ENCODE measurements around the gene TUBG2. TPM values are rescaled to one million over a fixed set of nuclear protein-coding genes. Genes with fewer than 3 reads are reported as not detected.

The TUBG2 gene
- total RNA-seq, 1 experiment from 2014 or later: 19.9 TPM

GRCh38 chr17:42676424-42677011, 17.4 kb downstream of the TUBG2 start, which contains the start of gene PLEKHH3:
Gene PLEKHH3, minus strand, starts transcription at chr17:42676994. Its CDS starts 431 bp downstream, at chr17:42676563.
- DNase-seq (ENCODE audit: low read depth): no peak

GRCh38 chr17:42677012-42677857, 18.2 kb downstream of the TUBG2 start:
- peak; percentile 98 for DNase-seq (ENCODE audit: low read depth)

DNA sequence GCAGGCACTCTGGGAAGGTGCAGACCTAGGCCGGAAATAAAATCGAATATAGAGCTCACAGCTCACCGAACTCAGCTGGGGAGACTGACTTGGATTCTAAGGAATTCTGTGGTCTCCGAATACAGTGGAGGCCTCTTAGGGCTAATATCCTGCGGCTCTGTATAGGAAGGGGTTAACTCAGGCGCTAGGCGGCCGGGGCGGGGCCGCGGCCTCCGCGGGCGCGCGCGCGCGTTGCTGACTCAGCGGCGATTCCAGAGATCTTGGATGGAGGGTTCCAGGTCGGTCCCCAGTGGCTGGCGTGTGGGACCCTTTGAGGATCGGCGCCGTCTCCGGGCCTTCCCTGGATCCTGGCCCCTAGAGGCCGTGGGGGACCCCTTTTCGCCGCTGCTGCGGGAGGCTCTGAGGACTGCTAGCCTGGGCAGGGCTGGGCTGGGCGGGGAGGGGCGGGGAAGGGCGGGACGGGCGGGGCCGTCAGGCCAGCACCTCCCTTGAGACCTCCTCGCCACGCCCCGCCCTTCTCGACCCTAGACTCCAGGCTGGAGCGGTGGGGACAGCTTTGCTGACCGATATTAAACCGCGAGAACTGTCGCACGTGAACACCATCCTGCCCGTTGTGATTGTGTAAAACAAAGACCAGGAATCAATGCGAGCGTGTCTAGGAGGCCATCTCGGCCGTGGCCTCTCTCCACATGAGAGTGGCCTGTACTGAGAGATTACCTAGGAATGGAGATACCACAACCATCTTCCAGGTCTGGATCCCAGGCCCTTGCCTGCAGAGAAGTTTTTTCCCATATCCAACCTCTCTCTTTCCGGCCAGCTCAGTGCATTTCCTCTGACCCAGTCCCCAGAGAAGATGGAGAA, 19.1 kb downstream of the TUBG2 start:
- peak; percentile 92 for DNase-seq (ENCODE audit: low read depth)

GRCh38 chr17:42678951-42679491, 19.9 kb downstream of the TUBG2 start:
- peak; percentile 53 for DNase-seq (ENCODE audit: low read depth)

GRCh38 chr17:42679492-42680330, 20.6 kb downstream of the TUBG2 start:
- DNase-seq (ENCODE audit: low read depth): peak; percentile 79

- no peak for DNase-seq (ENCODE audit: low read depth)
Observed at GRCh38 chr17:42680331-42680808, 21.3 kb downstream of the TUBG2 start.

GRCh38 chr17:42681976-42682721, 23.1 kb downstream of the TUBG2 start, which contains the start of gene CNTNAP1:
Gene CNTNAP1, plus strand, starts transcription at chr17:42682531. Its CDS starts 299 bp downstream, at chr17:42682830.
- peak; percentile 74 for DNase-seq (ENCODE audit: low read depth)

GRCh38 chr17:42682722-42683403, 23.8 kb downstream of the TUBG2 start:
- DNase-seq (ENCODE audit: low read depth): peak; percentile 65

GRCh38 chr17:42683407-42684034, 24.4 kb downstream of the TUBG2 start:
- no peak for DNase-seq (ENCODE audit: low read depth)

DNA sequence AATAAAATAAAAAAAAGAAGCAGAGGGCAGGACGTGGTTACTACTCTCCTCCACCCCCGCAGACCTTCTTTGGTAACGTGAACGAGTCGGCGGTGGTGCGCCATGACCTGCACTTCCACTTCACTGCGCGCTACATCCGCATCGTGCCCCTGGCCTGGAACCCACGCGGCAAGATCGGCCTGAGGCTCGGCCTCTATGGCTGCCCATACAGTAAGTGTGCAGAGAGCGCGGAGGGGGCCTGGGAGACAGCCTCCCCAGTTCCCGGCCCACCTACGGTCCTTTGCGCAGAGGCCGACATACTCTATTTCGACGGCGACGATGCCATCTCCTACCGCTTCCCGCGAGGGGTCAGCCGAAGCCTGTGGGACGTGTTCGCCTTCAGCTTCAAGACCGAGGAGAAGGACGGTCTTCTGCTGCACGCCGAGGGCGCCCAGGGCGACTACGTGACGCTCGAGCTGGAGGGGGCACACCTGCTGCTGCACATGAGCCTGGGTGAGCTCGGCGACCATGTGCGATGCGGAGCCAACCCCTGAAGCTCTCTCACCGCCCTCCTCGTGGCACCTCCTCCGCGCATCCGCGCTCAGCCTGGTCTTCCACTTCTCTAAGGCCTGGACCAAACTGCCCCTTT, 26.0 kb downstream of the TUBG2 start:
- no peak for DNase-seq (ENCODE audit: low read depth)

DNA sequence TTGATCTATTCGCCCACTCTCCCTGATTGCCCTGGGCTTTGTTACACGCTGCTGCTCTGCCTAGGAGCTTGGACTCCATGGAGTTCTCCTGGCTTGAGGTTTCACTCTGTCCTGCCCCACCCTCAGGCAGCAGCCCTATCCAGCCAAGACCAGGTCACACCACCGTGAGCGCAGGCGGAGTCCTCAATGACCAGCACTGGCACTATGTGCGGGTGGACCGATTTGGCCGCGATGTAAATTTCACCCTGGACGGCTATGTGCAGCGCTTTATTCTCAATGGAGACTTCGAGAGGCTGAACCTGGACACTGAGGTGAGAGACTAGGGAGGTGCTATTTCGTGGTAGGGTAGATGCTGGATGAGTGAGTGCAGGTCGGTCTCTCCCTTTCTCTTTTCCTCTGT, 26.7 kb downstream of the TUBG2 start:
- no peak for DNase-seq (ENCODE audit: low read depth)

DNA sequence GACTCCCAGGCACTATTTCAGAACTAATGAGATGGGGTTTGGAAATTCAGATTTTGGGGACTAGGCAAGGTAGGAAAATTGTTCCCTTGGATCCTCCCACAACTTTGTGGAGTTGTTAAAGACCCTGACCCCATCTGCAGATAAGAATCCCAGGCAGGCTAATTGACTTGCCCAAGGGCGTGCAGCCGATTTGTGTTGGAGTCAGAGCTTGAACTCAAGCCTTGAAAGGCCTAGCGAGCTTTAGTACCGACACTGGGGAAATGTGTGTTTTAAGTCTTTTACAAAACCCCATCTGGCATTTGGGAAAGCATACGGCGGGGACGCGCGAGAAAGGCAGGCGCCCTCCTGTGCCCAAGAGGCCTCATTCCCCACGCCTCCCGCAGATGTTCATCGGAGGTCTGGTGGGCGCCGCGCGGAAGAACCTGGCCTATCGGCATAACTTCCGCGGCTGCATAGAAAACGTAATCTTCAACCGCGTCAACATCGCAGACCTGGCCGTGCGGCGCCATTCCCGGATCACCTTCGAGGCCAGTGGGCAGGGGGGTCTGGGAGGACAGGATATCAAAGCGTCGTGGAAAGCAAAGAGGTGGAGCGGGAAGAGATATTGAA, 27.5 kb downstream of the TUBG2 start:
- no peak for DNase-seq (ENCODE audit: low read depth)

DNA sequence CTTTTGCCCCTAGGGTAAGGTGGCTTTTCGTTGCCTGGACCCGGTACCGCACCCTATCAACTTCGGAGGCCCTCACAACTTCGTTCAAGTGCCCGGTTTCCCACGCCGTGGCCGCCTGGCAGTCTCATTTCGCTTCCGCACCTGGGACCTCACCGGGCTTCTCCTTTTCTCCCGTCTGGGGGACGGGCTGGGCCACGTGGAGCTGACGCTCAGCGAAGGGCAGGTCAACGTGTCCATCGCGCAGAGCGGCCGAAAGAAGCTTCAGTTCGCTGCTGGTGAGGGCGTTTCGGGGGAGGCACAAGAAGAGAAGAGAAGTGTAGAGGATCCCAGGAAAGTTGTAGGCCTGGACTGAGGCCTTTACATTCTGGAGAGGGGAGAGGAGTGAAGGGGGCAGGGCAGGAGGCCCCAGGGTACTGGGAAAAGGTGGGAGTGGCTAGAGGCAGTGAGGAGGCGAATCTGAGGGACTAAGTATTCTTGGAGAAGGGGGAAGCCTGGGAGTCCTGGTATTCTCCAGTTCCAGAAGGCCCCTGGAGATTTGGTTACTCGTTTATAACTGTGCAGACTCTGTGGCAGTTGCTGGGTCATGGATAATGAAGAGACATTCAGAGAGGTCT, 28.7 kb downstream of the TUBG2 start:
- no peak for DNase-seq (ENCODE audit: low read depth)

- DNase-seq (ENCODE audit: low read depth): no peak
Observed at GRCh38 chr17:42690596-42690995, 31.5 kb downstream of the TUBG2 start.

DNA sequence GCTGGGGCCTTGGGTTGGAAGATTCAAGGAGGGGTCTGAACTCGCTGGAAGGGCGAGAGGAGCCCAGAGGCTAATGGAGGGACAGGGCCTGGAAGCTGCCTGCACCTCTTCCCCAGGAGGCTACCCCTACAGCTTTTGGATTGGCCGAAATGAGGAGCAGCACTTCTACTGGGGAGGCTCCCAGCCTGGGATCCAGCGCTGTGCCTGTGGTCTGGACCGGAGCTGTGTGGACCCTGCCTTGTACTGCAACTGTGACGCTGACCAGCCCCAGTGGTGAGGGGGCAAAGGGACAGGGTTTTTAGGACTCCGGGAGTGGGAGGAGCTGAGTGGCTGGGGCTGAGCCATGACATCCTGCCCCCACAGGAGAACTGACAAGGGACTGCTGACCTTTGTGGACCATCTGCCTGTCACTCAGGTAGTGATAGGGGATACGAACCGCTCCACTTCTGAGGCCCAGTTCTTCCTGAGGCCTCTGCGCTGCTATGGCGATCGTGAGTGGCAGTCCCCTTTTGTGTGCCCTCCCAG, 32.0 kb downstream of the TUBG2 start:
- no peak for DNase-seq (ENCODE audit: low read depth)

- no peak for DNase-seq (ENCODE audit: low read depth)
Observed at GRCh38 chr17:42692489-42692888, 33.4 kb downstream of the TUBG2 start.

- no peak for DNase-seq (ENCODE audit: low read depth)
Observed at GRCh38 chr17:42694524-42694923, 35.4 kb downstream of the TUBG2 start.

Measured in RPMI7951 (cell line).